ENCODE measurements around the gene ANXA6.

ANXA6 gene

DNA sequence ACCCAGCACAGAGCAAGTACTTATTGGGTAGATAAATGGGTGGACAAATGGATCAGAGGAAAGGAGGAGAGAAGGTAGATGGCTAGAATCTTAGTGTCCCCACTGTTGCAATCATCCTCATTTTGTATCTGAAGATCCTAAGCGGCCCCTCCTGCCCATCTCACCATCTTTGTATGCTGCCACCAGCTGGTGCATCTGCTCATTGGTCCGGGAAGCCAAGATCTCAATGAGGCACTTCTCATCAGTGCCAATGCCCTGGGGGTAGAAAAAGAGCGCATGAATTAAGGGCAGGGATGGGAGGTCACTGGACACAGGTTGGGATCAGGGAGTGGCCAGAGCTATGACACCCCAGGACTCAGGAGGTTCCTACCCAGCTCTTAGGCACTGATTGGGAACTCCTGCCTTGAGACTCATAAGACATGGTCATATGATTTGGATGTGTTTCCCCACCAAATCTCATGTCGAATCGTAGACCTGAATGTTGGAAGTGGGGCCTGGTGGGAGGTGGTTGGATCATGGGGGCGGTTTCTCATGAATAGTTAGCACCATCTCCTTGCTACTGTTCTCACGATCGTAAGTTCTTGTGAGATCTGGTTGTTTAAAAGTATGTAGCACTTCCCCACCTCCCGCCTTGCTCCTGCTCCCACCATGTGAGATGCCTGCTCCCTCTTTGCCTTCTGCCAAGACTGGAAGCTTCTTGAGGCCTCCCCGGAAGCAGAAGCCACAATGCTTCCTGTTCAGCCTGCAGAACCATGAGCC, 20.3 kb downstream of the ANXA6 start:
- TF ChIP-seq BACH2 (CRISPR knock-in tag; IDR thresholded peaks at IDR 0.05; ENCODE audit: borderline replicate concordance) (no peak), TCF4 (CRISPR knock-in tag; IDR thresholded peaks at IDR 0.05; ENCODE audit: borderline replicate concordance) (no peak), ZNF565 (CRISPR knock-in tag; conservative IDR thresholded peaks at IDR 0.05; ENCODE audit: low read depth) (no peak), ZC3H10 (CRISPR knock-in tag; IDR thresholded peaks at IDR 0.05) (no peak), TOX (CRISPR knock-in tag; IDR thresholded peaks at IDR 0.05; ENCODE audit: borderline replicate concordance) (no peak), ZNF8 (CRISPR knock-in tag; IDR thresholded peaks at IDR 0.05) (no peak), PATZ1 (CRISPR knock-in tag; IDR thresholded peaks at IDR 0.05; ENCODE audit: borderline replicate concordance) (no peak), RARB (CRISPR knock-in tag; IDR thresholded peaks at IDR 0.05) (no peak), POU6F1 (CRISPR knock-in tag; IDR thresholded peaks at IDR 0.05; ENCODE audit: borderline replicate concordance, low read depth) (no peak), ZFP3 (CRISPR knock-in tag; IDR thresholded peaks at IDR 0.05) (no peak), ISL1 (CRISPR knock-in tag; IDR thresholded peaks at IDR 0.05) (no peak), PPARA (CRISPR knock-in tag; IDR thresholded peaks at IDR 0.05; ENCODE audit: borderline replicate concordance) (no peak), GLIS3 (CRISPR knock-in tag; IDR thresholded peaks at IDR 0.05) (no peak), OSR1 (CRISPR knock-in tag; IDR thresholded peaks at IDR 0.05) (no peak), ESRRG (CRISPR knock-in tag; IDR thresholded peaks at IDR 0.05) (no peak), CSDC2 (CRISPR knock-in tag; IDR thresholded peaks at IDR 0.05) (no peak), ARNTL (CRISPR knock-in tag; IDR thresholded peaks at IDR 0.05; ENCODE audit: borderline replicate concordance, low read depth) (no peak)
- TF ChIP-seq, protein P1, sequence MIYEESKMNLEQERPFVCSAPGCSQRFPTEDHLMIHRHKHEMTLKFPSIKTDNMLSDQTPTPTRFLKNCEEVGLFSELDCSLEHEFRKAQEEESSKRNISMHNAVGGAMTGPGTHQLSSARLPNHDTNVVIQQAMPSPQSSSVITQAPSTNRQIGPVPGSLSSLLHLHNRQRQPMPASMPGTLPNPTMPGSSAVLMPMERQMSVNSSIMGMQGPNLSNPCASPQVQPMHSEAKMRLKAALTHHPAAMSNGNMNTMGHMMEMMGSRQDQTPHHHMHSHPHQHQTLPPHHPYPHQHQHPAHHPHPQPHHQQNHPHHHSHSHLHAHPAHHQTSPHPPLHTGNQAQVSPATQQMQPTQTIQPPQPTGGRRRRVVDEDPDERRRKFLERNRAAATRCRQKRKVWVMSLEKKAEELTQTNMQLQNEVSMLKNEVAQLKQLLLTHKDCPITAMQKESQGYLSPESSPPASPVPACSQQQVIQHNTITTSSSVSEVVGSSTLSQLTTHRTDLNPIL (CRISPR knock-in tag; IDR thresholded peaks at IDR 0.05; ENCODE audit: low read depth): no peak
- TF ChIP-seq, protein P2, sequence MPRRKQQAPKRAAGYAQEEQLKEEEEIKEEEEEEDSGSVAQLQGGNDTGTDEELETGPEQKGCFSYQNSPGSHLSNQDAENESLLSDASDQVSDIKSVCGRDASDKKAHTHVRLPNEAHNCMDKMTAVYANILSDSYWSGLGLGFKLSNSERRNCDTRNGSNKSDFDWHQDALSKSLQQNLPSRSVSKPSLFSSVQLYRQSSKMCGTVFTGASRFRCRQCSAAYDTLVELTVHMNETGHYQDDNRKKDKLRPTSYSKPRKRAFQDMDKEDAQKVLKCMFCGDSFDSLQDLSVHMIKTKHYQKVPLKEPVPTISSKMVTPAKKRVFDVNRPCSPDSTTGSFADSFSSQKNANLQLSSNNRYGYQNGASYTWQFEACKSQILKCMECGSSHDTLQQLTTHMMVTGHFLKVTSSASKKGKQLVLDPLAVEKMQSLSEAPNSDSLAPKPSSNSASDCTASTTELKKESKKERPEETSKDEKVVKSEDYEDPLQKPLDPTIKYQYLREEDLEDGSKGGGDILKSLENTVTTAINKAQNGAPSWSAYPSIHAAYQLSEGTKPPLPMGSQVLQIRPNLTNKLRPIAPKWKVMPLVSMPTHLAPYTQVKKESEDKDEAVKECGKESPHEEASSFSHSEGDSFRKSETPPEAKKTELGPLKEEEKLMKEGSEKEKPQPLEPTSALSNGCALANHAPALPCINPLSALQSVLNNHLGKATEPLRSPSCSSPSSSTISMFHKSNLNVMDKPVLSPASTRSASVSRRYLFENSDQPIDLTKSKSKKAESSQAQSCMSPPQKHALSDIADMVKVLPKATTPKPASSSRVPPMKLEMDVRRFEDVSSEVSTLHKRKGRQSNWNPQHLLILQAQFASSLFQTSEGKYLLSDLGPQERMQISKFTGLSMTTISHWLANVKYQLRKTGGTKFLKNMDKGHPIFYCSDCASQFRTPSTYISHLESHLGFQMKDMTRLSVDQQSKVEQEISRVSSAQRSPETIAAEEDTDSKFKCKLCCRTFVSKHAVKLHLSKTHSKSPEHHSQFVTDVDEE (CRISPR knock-in tag; IDR thresholded peaks at IDR 0.05): no peak
- no peak for ATAC-seq

DNA sequence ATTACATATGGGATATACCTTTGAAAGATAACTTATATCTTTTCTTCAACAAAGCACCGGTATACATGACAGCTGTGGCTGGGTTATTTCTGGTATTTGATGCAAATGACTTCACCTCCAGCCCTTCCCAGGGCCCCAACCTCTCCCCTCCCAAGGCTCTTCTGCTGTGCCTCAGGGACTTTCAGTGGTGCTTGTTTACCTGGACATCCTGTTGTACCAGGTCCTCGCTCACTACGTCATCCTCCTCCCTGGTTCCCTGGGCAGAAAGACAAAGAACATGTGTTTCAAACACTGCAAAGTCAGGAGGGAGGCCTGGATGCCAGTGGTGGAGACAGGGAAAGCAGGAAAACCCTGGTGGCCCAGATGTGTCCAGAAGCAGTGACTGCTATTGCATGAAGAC, 23.4 kb downstream of the ANXA6 start:
- no peak for TF ChIP-seq TOX (CRISPR knock-in tag; IDR thresholded peaks at IDR 0.05; ENCODE audit: borderline replicate concordance)
- TF ChIP-seq PATZ1 (CRISPR knock-in tag; IDR thresholded peaks at IDR 0.05; ENCODE audit: borderline replicate concordance): no peak
- no peak for TF ChIP-seq TCF4 (CRISPR knock-in tag; IDR thresholded peaks at IDR 0.05; ENCODE audit: borderline replicate concordance)
- no peak for TF ChIP-seq BACH2 (CRISPR knock-in tag; IDR thresholded peaks at IDR 0.05; ENCODE audit: borderline replicate concordance)
- no peak for TF ChIP-seq CSDC2 (CRISPR knock-in tag; IDR thresholded peaks at IDR 0.05)
- no peak for TF ChIP-seq ZNF8 (CRISPR knock-in tag; IDR thresholded peaks at IDR 0.05)
- ATAC-seq: no peak

DNA sequence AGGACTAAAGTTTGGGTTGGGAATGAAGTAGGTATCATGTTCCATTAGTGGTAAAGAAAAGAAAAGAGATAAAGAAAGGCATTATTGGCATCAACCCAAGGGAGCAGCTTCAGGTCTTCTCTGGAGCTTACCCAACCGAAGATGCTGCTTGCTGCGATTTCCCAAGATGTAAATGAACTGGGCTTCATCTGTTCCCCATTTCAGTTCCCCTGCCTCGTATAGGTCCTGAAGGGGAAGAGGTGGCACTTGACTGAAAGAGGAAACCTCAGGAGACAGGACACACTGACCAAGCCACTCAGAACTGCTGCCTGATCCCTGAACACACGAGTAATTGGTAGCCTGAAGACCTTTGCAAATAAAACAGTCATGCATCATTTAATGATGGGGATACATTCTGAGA, 24.6 kb downstream of the ANXA6 start:
- TF ChIP-seq ISL1 (CRISPR knock-in tag; IDR thresholded peaks at IDR 0.05) (no peak), TCF4 (CRISPR knock-in tag; IDR thresholded peaks at IDR 0.05; ENCODE audit: borderline replicate concordance) (no peak), ZNF8 (CRISPR knock-in tag; IDR thresholded peaks at IDR 0.05) (no peak), SNAI2 (CRISPR knock-in tag; IDR thresholded peaks at IDR 0.05) (no peak), PATZ1 (CRISPR knock-in tag; IDR thresholded peaks at IDR 0.05; ENCODE audit: borderline replicate concordance) (no peak), ZNF565 (CRISPR knock-in tag; conservative IDR thresholded peaks at IDR 0.05; ENCODE audit: low read depth) (no peak), ZNF70 (CRISPR knock-in tag; IDR thresholded peaks at IDR 0.05) (no peak), RARB (CRISPR knock-in tag; IDR thresholded peaks at IDR 0.05) (no peak)
- TF ChIP-seq, protein P1 (CRISPR knock-in tag; IDR thresholded peaks at IDR 0.05; ENCODE audit: low read depth): no peak
- no peak for ATAC-seq

Data from SK-N-SH treated with all-trans-retinoic acid at 6 μM for 48 hours (cell line).